NCI-H524 (cell line): ENCODE measurements around the gene IL23R.
"Not testable (repeated sequence)": the region's sequence is repeated elsewhere in the genome, so short reads cannot be mapped to it uniquely, and the experiment has no call there.

Experiments
- DNase-seq, 2 experiments: peaks; one replicate each; lab custom pipeline; 2025; lab: John Stamatoyannopoulos, UW

The IL23R gene

GRCh38 chr1:67166196-67166595, at the start of gene IL23R:
IL23R (plus strand) TSS chr1:67166454; CDS start chr1:67168121, 1,667 bp downstream.
- DNase-seq, result no peak

GRCh38 chr1:67118191-67118590, 48.1 kb upstream of the IL23R start:
- DNase-seq, result no peak

GRCh38 chr1:67118646-67119045, 47.6 kb upstream of the IL23R start:
- no peak for DNase-seq

GRCh38 chr1:67120855-67121619, 45.2 kb upstream of the IL23R start:
- no peak for DNase-seq

- no peak for DNase-seq
These were observed 41.8 kb upstream of the IL23R start for GRCh38 chr1:67124455-67124854.

GRCh38 chr1:67126111-67126746, 40.0 kb upstream of the IL23R start:
- DNase-seq, result no peak

GRCh38 chr1:67126974-67127373, 39.3 kb upstream of the IL23R start:
- DNase-seq, result no peak

- no peak for DNase-seq
These were observed 35.6 kb upstream of the IL23R start for GRCh38 chr1:67130673-67131072.

- DNase-seq, result no peak
These were observed 33.1 kb upstream of the IL23R start for GRCh38 chr1:67133177-67133576.

- peak in 1 of 2 experiments; percentile 27 for DNase-seq
These were observed 31.6 kb upstream of the IL23R start, which contains the start of gene C1orf141 for GRCh38 chr1:67134695-67135094. C1orf141 (minus strand) TSS chr1:67134970; CDS start chr1:67127240, 7,730 bp downstream.

GRCh38 chr1:67135354-67135753, 30.9 kb upstream of the IL23R start:
- no peak for DNase-seq

GRCh38 chr1:67137307-67137753, 28.9 kb upstream of the IL23R start:
- DNase-seq, result no peak

- DNase-seq, result no peak
These were observed 27.3 kb upstream of the IL23R start for GRCh38 chr1:67138813-67139499.

GRCh38 chr1:67140460-67140859, 25.8 kb upstream of the IL23R start:
- DNase-seq, result no peak

GRCh38 chr1:67141832-67142231, 24.4 kb upstream of the IL23R start:
- DNase-seq, result not testable (repeated sequence)

GRCh38 chr1:67142931-67143330, 23.3 kb upstream of the IL23R start:
- DNase-seq, result no peak

- no peak for DNase-seq
These were observed 22.3 kb upstream of the IL23R start for GRCh38 chr1:67143966-67144365.

GRCh38 chr1:67144696-67145095, 21.6 kb upstream of the IL23R start:
- peak in 1 of 2 experiments; percentile 9 for DNase-seq

- no peak for DNase-seq
These were observed 20.2 kb upstream of the IL23R start for GRCh38 chr1:67146101-67146500.

- no peak for DNase-seq
These were observed 19.7 kb upstream of the IL23R start for GRCh38 chr1:67146539-67146938.

- not testable (repeated sequence) for DNase-seq
These were observed 18.3 kb upstream of the IL23R start for GRCh38 chr1:67147973-67148372.

- DNase-seq, result no peak
These were observed 17.6 kb upstream of the IL23R start for GRCh38 chr1:67148516-67149178.
